T-helper 17 cell (primary cell): ENCODE data around the gene ARRDC2. TPM values are rescaled to one million over a fixed set of nuclear protein-coding genes. Genes with fewer than 3 reads are reported as not detected.
"Not testable (repeated sequence)": the region's sequence is repeated elsewhere in the genome, so short reads cannot be mapped to it uniquely, and the experiment has no call there.

Experiments
- ATAC-seq: fragments of 150-1000 bp; cut with Tn5 transposase; 2 replicates; pipeline ENCODE4 v1.10.0; 2021; ENCODE audit warnings: mild to moderate bottlenecking, moderate library complexity
- DNase-seq, 3 donors: peaks; one replicate each; pipeline versions ENCODE4 v3.0.0 to v3.0.0-alpha.2; 2020 to 2021
- H3K9me3 ChIP-seq: one replicate; pipeline ENCODE4 v1.7.0; 2013; ENCODE audit warnings: low read length, mild to moderate bottlenecking; ENCODE audit not compliant: control insufficient read depth, poor library complexity, severe bottlenecking
- H3K27ac Mint-ChIP-seq: one replicate; pipeline ENCODE4 v1.8.0; 2022; ENCODE audit warnings: mild to moderate bottlenecking, moderate library complexity, mixed read lengths
- H3K27me3 Mint-ChIP-seq: one replicate; pipeline ENCODE4 v1.8.0; 2022; ENCODE audit warnings: mixed read lengths
- H3K36me3 Mint-ChIP-seq: one replicate; pipeline ENCODE4 v1.8.0; 2022; ENCODE audit warnings: low read depth, mixed read lengths
- H3K4me1 Mint-ChIP-seq: one replicate; pipeline ENCODE4 v1.8.0; 2022; ENCODE audit warnings: mild to moderate bottlenecking, mixed read lengths
- H3K4me3 Mint-ChIP-seq: one replicate; pipeline ENCODE4 v1.8.0; 2022; ENCODE audit warnings: mild to moderate bottlenecking, moderate library complexity, mixed read lengths
- total RNA-seq, 4 donors: library from RNA in 2 of 4; stranded (reverse) in 2 of 4; gene quantifications; one replicate each; pipeline ENCODE4 v1.2.3 and lab custom pipeline; 2022 to 2026

The ARRDC2 gene
- total RNA-seq, 2 donors from 2014 or later, result 165 to 166 TPM

GRCh38 chr19:17975032-17975431 is 32.9 kb upstream of the ARRDC2 start:
- Mint-ChIP-seq H3K27me3 (peaks cover 6% of the 10 kb centered on the region), H3K4me3 (no peak overlapping the region), H3K4me1 (no peaks in the 10 kb centered on the region), H3K27ac (no peak overlapping the region), H3K36me3 (no peaks in the 10 kb centered on the region)
- no peak for ATAC-seq
- no peak for DNase-seq
- H3K9me3 ChIP-seq, result no peaks in the 10 kb centered on the region

- Mint-ChIP-seq H3K27ac (no peak overlapping the region), H3K27me3 (peaks cover 18% of the 10 kb centered on the region), H3K36me3 (no peaks in the 10 kb centered on the region), H3K4me3 (no peak overlapping the region), H3K4me1 (no peaks in the 10 kb centered on the region)
- DNase-seq (no peak), ATAC-seq (no peak)
- no peaks in the 10 kb centered on the region for H3K9me3 ChIP-seq
These were observed 30.9 kb upstream of the ARRDC2 start for GRCh38 chr19:17977021-17977420.

DNA sequence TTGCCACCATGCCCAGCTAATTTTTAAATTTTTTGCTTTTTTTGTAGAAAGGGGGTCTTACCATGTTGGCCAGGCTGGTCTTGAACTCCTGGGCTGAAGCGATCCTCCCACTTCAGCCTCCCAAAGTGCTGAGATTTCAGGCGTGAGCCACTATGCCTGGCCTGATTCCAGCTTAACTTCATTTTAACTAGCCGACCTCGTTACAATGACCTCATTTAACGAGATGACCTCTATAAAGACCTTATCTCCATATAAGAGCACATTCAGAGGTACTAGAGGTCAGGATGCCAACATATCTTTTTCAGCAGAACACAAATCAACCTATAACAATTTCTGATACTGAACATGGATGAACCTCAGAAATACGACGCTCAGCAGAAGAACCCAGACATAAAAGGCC is 30.5 kb upstream of the ARRDC2 start:
- Mint-ChIP-seq H3K27ac (no peak overlapping the region), H3K36me3 (no peaks in the 10 kb centered on the region), H3K4me1 (no peaks in the 10 kb centered on the region), H3K4me3 (no peak overlapping the region), H3K27me3 (peaks cover 18% of the 10 kb centered on the region)
- H3K9me3 ChIP-seq, result no peaks in the 10 kb centered on the region
- no peak for ATAC-seq
- no peak for DNase-seq

DNA sequence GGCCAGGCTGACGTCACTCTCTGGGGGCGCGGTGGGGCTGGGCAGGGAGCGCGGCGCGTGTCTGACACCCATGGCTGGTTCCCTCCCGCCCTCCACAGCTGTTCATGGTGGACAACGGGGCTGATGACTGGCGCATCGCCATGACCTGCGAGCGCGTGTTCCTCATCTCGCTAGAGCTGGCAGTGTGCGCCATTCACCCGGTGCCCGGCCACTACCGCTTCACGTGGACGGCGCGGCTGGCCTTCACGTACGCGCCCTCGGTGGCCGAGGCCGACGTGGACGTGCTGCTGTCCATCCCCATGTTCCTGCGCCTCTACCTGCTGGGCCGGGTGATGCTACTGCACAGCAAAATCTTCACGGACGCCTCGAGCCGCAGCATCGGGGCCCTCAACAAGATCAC is 26.4 kb upstream of the ARRDC2 start:
- DNase-seq, result no peak
- H3K9me3 ChIP-seq, result no peaks in the 10 kb centered on the region
- ATAC-seq, result no peak
- Mint-ChIP-seq H3K27me3 (peaks cover 19% of the 10 kb centered on the region), H3K27ac (no peak overlapping the region), H3K4me3 (no peak overlapping the region), H3K36me3 (no peaks in the 10 kb centered on the region), H3K4me1 (peaks cover 5% of the 10 kb centered on the region)

- ATAC-seq, result no peak
- Mint-ChIP-seq H3K4me1 (peaks cover 5% of the 10 kb centered on the region), H3K4me3 (no peak overlapping the region), H3K36me3 (no peaks in the 10 kb centered on the region), H3K27me3 (peaks cover 19% of the 10 kb centered on the region), H3K27ac (no peak overlapping the region)
- H3K9me3 ChIP-seq, result no peaks in the 10 kb centered on the region
- no peak for DNase-seq
These were observed 25.5 kb upstream of the ARRDC2 start for GRCh38 chr19:17982430-17982829.

DNA sequence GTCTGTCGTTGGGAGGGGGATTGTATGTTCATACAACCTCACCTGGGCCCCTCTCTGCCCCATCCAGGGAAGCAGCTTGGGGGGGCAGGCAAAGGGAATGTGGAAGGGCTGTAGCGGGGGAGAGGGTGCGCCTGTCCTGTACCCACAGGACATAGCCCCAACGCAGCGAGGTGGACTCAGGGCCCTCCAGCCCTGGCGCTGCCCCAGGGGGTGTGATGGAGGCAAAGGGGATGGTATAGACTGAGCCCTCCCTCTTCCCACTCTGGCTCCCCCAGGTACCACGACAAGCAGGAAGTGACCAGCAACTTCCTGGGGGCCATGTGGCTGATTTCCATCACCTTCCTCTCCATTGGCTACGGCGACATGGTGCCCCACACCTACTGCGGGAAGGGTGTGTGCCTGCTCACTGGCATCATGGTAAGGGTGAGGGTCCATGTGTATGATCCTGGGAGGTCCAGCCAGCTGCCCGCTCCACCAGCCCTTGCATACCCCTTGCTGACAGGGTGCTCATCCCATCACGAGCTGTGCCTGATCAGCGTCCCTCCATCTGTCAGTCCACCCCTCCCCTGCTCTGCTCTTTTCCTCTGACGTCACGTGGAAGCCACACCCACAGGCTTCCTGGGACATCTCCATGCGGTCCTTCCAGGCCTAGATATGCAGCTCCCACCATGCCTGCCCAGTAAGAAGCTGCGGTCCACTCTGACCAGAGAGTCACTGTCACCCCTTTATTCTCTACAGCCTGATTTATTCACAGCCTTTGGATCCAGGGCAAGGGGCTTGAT is 22.7 kb upstream of the ARRDC2 start:
- Mint-ChIP-seq H3K27ac (peak overlapping the region; percentile 72), H3K36me3 (no peaks in the 10 kb centered on the region), H3K4me1 (peaks cover 5% of the 10 kb centered on the region), H3K27me3 (peaks cover 18% of the 10 kb centered on the region), H3K4me3 (no peak overlapping the region)
- H3K9me3 ChIP-seq, result no peaks in the 10 kb centered on the region
- ATAC-seq (no peak), DNase-seq (no peak)

DNA sequence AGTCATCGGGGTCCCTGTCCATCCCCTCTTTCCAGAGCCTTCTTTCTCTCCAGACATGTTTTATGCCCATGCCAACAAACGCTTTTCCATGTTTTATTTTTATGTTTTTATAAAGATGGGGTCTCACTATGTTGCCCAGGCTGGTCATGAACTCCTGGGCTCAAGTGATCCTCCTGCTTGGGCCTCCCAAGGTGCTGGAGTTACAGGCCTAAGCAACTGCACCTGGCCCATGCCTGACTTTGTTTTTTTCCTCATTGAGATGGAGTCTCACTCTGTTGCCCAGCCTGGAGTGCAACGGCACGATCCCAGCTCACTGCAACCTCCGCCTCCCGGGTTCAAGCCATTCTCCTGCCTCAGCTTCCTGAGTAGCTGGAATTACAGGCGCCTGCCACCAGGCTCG is 21.4 kb upstream of the ARRDC2 start:
- H3K27ac Mint-ChIP-seq, H3K9me3 ChIP-seq, H3K4me1 Mint-ChIP-seq, ATAC-seq, H3K36me3 Mint-ChIP-seq, H3K4me3 Mint-ChIP-seq, DNase-seq, H3K27me3 Mint-ChIP-seq: not testable (repeated sequence)

DNA sequence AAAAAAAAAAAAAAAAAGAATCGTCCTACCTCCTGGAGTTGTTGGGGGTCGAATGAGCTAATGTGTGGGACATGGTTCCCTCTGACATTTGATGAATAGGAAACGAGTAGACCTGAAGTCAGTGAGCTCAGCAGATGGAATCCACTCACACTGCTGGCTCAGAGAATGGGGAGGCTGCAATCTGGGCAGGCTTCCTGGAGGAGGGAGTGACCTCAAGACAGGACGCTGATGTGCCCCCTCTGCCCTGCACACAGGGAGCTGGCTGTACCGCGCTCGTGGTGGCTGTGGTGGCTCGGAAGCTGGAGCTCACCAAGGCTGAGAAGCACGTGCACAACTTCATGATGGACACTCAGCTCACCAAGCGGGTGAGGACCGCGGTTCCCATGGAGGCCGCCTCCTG is 19.8 kb upstream of the ARRDC2 start:
- Mint-ChIP-seq H3K4me3 (no peak overlapping the region), H3K4me1 (peaks cover 5% of the 10 kb centered on the region), H3K27me3 (no peaks in the 10 kb centered on the region), H3K36me3 (no peaks in the 10 kb centered on the region), H3K27ac (no peak overlapping the region)
- H3K9me3 ChIP-seq, result no peaks in the 10 kb centered on the region
- DNase-seq (no peak), ATAC-seq (no peak)

- no peak for ATAC-seq
These were observed 18.4 kb upstream of the ARRDC2 start for GRCh38 chr19:17989425-17990094.

GRCh38 chr19:17993076-17993813 is 14.7 kb upstream of the ARRDC2 start:
- H3K4me3 Mint-ChIP-seq, result no peak overlapping the region
- H3K36me3 Mint-ChIP-seq, result no peaks in the 10 kb centered on the region
- no peak for DNase-seq
- no peaks in the 10 kb centered on the region for H3K9me3 ChIP-seq
- ATAC-seq, result no peak
- peaks cover 7% of the 10 kb centered on the region for H3K4me1 Mint-ChIP-seq
- no peaks in the 10 kb centered on the region for H3K27me3 Mint-ChIP-seq
- H3K27ac Mint-ChIP-seq, result no peak overlapping the region

More at GRCh38 chr19:17989425-17990094, 18.4 kb upstream of the ARRDC2 start:
- Mint-ChIP-seq H3K36me3 (no peaks in the 10 kb centered on the region), H3K4me1 (peaks cover 5% of the 10 kb centered on the region), H3K4me3 (no peak overlapping the region), H3K27ac (no peak overlapping the region), H3K27me3 (no peaks in the 10 kb centered on the region)
- DNase-seq, result no peak
- no peaks in the 10 kb centered on the region for H3K9me3 ChIP-seq

- H3K9me3 ChIP-seq, result no peaks in the 10 kb centered on the region
- DNase-seq (peak; percentile 75 to 90 (median 76)), ATAC-seq (peak; percentile 29)
- Mint-ChIP-seq H3K27me3 (no peaks in the 10 kb centered on the region), H3K4me1 (peaks cover 20% of the 10 kb centered on the region), H3K36me3 (no peaks in the 10 kb centered on the region), H3K4me3 (no peak overlapping the region), H3K27ac (peak overlapping the region; percentile 61)
These were observed 11.1 kb upstream of the ARRDC2 start for GRCh38 chr19:17996826-17997316.

DNA sequence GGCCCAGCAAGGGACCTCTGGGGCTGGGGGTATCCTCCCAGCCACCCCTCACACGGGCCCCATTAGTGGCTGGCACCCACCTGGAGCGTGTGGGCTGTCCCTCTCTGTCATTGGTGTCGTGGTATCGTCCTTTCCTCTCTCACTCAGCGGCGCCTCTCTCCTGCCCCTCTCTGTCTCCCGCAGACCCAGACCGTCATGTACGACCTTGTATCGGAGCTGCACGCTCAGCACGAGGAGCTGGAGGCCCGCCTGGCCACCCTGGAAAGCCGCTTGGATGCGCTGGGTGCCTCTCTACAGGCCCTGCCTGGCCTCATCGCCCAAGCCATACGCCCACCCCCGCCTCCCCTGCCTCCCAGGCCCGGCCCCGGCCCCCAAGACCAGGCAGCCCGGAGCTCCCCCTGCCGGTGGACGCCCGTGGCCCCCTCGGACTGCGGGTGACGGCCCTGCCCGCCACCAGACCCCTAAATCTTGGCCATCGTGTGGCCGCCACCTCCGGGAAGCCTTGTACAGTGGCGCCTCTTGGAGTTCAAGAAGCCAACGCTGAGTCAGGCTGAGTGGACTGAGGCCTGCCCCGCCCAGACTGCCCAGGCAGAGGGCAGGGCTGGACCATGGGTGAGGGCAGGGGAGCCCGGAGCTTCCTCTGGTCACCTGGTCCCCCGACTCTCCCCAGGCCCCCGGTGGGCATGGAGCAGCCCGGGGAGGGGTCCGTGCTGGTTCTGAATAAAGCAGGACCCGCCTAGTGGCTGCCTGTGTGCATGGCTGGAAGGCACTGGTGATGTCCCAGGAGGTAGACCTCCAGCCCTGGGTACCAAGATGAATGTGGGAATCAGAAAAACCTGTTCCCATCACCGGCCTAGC is 9.8 kb upstream of the ARRDC2 start:
- Mint-ChIP-seq H3K27me3 (no peaks in the 10 kb centered on the region), H3K4me3 (no peak overlapping the region), H3K4me1 (peaks cover 24% of the 10 kb centered on the region), H3K36me3 (no peaks in the 10 kb centered on the region), H3K27ac (peak overlapping the region; percentile 99)
- ATAC-seq, result no peak
- no peaks in the 10 kb centered on the region for H3K9me3 ChIP-seq
- no peak for DNase-seq

DNA sequence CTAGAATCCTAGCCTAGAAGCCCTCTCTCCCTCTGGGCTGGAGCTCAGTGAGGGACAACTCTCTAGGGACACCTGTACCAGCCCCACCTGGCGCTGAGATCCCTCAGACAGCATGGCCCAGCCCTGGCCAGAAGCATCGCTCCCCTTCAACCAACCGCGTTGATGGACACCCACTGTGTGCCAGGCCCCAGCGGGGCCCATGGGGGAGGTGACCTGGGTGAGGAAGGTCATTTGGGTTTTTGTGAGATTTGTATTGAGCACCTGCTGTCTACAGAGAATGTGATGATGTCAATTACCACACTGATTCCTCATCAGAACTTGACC is 9.2 kb upstream of the ARRDC2 start:
- peak overlapping the region; percentile 49 for H3K4me3 Mint-ChIP-seq
- H3K27ac Mint-ChIP-seq, result peak overlapping the region; percentile 99
- DNase-seq, result no peak

More for the DNA sequence above, 9.2 kb upstream of the ARRDC2 start:
- Mint-ChIP-seq H3K27me3 (no peaks in the 10 kb centered on the region), H3K4me1 (peaks cover 24% of the 10 kb centered on the region), H3K36me3 (no peaks in the 10 kb centered on the region)
- no peak for ATAC-seq
- no peaks in the 10 kb centered on the region for H3K9me3 ChIP-seq
